Glutamatergic neuron (in vitro differentiated cells): ENCODE measurements around the gene GPR17. TPM values are rescaled to one million over a fixed set of nuclear protein-coding genes. Genes with fewer than 3 reads are reported as not detected.

Source experiments
- DNase-seq: peaks from one replicate; pipeline ENCODE4 v3.0.0; 2022
- H3K27ac Mint-ChIP-seq: one replicate; pipeline ENCODE4 v1.8.0; 2020; ENCODE audit warnings: mild to moderate bottlenecking, mixed read lengths, inconsistent platforms; ENCODE audit not compliant: unreplicated experiment
- H3K27me3 Mint-ChIP-seq: one replicate; pipeline ENCODE4 v1.8.0; 2020; ENCODE audit warnings: mild to moderate bottlenecking, moderate library complexity, mixed read lengths, inconsistent platforms; ENCODE audit not compliant: unreplicated experiment
- H3K36me3 Mint-ChIP-seq: one replicate; pipeline ENCODE4 v1.8.0; 2020; ENCODE audit warnings: mild to moderate bottlenecking, mixed read lengths, inconsistent platforms; ENCODE audit not compliant: unreplicated experiment
- H3K4me1 Mint-ChIP-seq: one replicate; pipeline ENCODE4 v1.8.0; 2020; ENCODE audit warnings: mild to moderate bottlenecking, low read depth, mixed read lengths, inconsistent platforms; ENCODE audit not compliant: unreplicated experiment
- H3K4me3 Mint-ChIP-seq: one replicate; pipeline ENCODE4 v1.8.0; 2020; ENCODE audit warnings: mild to moderate bottlenecking, mixed read lengths, inconsistent platforms; ENCODE audit not compliant: unreplicated experiment
- H3K9me3 Mint-ChIP-seq: one replicate; pipeline ENCODE4 v1.8.0; 2020; ENCODE audit warnings: mild to moderate bottlenecking, moderate library complexity, mixed read lengths, inconsistent platforms; ENCODE audit not compliant: unreplicated experiment
- total RNA-seq: library from RNA; stranded (reverse); fragmentation: NEBNext Ultra II Directional; extraction: Animal tissue kit (Norgen Biotek cat#: 25700); gene quantifications from one replicate; pipeline ENCODE4 v1.2.1, GENCODE V29; 2021; ENCODE audit not compliant: unreplicated experiment
- TF ChIP-seq, protein P1 (sequence below): fragments of 200-600 bp; sonication (generic); IDR thresholded peaks from one replicate; pipeline ENCODE4 v1.5.0; 2021; ENCODE audit not compliant: partially characterized antibody, unreplicated experiment

Gene GPR17
- total RNA-seq, 1 donor from 2014 or later, result not detected

DNA sequence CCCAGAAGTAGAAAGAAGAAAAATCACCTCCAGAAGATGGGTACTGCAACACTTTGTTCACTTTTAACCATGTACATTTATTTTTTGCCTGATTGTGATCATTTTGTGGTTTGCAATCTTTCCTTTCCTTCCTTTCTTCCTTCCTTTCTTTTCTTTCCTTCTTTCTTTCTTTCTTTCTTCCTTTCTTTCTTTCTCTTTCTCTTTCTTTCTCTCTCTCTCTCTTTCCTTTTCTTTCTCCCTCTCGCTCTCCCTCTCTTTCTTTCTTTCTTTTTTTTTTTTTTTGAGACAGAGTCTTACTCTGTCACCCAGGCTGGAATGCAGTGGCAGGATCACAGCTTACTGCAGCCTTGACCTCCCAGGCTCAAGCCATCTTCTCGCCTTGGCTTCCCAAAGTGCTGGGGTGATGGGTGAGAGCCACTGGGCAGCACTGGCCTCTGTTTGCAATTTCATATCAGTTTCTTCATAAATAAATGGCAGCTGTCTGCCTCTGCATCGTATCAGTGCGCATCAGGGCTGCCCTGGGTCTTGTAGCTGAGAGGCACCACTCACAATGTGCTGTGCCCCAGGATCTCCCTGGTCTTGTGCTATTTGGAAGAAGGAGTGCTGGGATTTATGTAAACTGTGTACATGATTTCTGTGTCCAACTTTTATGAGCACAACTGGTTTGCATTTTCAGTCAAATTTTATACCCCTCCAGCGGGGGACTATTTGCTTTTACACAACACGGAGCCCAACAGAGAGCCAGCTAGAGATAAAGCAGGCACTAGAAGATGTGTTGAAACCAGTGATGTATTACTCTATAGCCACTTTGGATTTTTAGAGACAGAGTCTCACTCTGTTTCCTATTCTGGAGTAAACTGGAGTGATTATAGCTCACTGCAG is 36.3 kb downstream of the GPR17 start:
- TF ChIP-seq, protein P1, sequence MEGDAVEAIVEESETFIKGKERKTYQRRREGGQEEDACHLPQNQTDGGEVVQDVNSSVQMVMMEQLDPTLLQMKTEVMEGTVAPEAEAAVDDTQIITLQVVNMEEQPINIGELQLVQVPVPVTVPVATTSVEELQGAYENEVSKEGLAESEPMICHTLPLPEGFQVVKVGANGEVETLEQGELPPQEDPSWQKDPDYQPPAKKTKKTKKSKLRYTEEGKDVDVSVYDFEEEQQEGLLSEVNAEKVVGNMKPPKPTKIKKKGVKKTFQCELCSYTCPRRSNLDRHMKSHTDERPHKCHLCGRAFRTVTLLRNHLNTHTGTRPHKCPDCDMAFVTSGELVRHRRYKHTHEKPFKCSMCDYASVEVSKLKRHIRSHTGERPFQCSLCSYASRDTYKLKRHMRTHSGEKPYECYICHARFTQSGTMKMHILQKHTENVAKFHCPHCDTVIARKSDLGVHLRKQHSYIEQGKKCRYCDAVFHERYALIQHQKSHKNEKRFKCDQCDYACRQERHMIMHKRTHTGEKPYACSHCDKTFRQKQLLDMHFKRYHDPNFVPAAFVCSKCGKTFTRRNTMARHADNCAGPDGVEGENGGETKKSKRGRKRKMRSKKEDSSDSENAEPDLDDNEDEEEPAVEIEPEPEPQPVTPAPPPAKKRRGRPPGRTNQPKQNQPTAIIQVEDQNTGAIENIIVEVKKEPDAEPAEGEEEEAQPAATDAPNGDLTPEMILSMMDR, result no peak
- no peak for DNase-seq
- Mint-ChIP-seq H3K27me3 (peaks cover 14% of the 10 kb centered on the region), H3K9me3 (peaks cover 3% of the 10 kb centered on the region), H3K4me1 (peaks cover 3% of the 10 kb centered on the region), H3K4me3 (no peak overlapping the region), H3K36me3 (no peaks in the 10 kb centered on the region), H3K27ac (no peak overlapping the region)

DNA sequence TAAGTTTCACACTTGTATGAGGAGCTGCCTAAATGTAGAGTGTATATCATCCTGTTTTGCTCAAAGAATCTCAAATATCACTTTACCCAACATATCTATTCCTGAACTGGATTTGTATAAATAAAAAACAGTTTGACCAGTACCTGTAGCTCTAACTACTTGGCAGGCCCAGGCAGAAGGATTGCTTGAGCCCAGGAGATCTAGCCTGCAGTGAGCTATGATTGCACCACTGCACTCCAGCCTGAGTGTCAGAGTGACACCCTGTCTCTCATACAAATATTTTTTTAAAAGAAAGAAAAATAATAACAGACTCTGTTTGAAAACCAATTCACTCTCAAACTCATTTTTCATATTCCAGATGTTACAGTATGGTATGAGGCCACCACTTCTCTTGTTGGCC is 37.1 kb downstream of the GPR17 start:
- Mint-ChIP-seq H3K36me3 (no peaks in the 10 kb centered on the region), H3K4me3 (no peak overlapping the region), H3K4me1 (peaks cover 3% of the 10 kb centered on the region), H3K27ac (no peak overlapping the region), H3K27me3 (peaks cover 10% of the 10 kb centered on the region), H3K9me3 (peaks cover 3% of the 10 kb centered on the region)
- DNase-seq, result no peak
- TF ChIP-seq, protein P1, result no peak

DNA sequence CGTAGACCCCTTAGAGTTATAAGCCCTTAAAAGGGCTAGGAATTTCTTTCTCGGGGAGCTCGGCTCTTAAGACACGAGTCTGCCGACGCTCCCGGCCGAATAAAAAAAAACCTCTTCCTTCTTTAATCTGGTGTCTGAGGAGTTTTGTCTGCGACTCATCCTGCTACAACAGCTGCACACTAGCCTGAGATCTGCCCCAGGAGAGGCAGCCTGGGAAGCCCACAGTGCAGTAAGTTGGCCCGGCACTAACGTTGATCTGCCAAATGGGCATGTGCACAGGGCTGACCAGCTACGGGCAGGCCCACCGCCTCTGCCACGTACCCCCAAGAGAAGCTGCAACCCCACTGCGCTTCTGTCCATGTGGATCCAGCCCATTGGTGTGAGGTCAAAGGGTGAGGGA is 37.8 kb downstream of the GPR17 start:
- Mint-ChIP-seq H3K4me1 (peaks cover 3% of the 10 kb centered on the region), H3K4me3 (no peak overlapping the region), H3K9me3 (peaks cover 4% of the 10 kb centered on the region), H3K27me3 (peaks cover 6% of the 10 kb centered on the region), H3K36me3 (peaks cover 4% of the 10 kb centered on the region), H3K27ac (no peak overlapping the region)
- TF ChIP-seq, protein P1, result no peak
- no peak for DNase-seq

DNA sequence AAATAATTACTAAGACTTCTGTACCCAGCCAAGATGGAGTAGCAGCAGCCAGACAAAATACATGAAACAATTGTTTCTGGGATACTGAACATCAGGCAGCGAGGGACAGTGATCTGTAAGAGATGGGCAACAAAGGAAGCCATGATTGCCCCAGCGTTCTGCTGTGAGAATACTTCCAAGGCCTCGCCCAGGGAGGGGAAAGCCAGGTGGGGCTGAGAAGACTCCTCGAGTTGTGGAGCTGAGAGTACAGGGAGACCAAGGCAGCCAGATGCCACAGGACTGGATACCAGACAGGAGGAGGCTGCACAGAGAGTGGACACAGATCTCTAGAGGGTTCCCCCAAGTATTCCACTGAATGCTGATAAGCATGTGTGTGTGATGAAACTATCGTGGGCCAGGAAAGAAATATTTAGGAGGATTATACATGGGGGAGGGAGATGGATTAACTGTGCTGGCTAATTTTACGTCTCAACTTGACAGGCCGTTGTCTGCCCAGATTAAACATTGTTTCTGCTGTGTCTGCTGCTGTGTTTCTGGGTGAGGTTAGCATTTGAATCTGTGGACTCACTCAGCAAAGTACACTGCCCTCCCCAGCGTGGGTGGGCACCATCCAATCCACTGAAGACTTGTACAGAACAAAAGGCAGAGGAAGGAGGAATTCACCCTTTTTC is 39.6 kb downstream of the GPR17 start:
- peaks cover 6% of the 10 kb centered on the region for H3K27me3 Mint-ChIP-seq

More for the DNA sequence above, 39.6 kb downstream of the GPR17 start:
- H3K4me1 Mint-ChIP-seq, result peaks cover 3% of the 10 kb centered on the region
- H3K4me3 Mint-ChIP-seq, result no peak overlapping the region
- peaks cover 7% of the 10 kb centered on the region for H3K9me3 Mint-ChIP-seq
- no peak for DNase-seq
- H3K36me3 Mint-ChIP-seq, result peaks cover 8% of the 10 kb centered on the region
- H3K27ac Mint-ChIP-seq, result no peak overlapping the region
- TF ChIP-seq, protein P1, result no peak
